AG10803 (cell line): ENCODE data around the gene RAPH1.
"Not testable (repeated sequence)": the region's sequence is repeated elsewhere in the genome, so short reads cannot be mapped to it uniquely, and the experiment has no call there.

Experiments used
- DNase-seq: peaks from one replicate; pipeline ENCODE4 v3.0.0; 2010; ENCODE audit warnings: low read depth
- H3K4me3 ChIP-seq: 2 replicates; pipeline ENCODE4 v1.5.1; 2011; ENCODE audit warnings: mild to moderate bottlenecking, low read length, control low read depth
- TF ChIP-seq, protein P1 (sequence below): conservative IDR thresholded peaks from 2 replicates; pipeline ENCODE4 v1.5.1; 2011; ENCODE audit warnings: mild to moderate bottlenecking, low read length, control low read depth, inconsistent platforms

Gene RAPH1

GRCh38 chr2:203547356-203547755, 12.3 kb upstream of the RAPH1 start:
- DNase-seq, result no peak
- no peak overlapping the region for H3K4me3 ChIP-seq
- TF ChIP-seq, protein P1, sequence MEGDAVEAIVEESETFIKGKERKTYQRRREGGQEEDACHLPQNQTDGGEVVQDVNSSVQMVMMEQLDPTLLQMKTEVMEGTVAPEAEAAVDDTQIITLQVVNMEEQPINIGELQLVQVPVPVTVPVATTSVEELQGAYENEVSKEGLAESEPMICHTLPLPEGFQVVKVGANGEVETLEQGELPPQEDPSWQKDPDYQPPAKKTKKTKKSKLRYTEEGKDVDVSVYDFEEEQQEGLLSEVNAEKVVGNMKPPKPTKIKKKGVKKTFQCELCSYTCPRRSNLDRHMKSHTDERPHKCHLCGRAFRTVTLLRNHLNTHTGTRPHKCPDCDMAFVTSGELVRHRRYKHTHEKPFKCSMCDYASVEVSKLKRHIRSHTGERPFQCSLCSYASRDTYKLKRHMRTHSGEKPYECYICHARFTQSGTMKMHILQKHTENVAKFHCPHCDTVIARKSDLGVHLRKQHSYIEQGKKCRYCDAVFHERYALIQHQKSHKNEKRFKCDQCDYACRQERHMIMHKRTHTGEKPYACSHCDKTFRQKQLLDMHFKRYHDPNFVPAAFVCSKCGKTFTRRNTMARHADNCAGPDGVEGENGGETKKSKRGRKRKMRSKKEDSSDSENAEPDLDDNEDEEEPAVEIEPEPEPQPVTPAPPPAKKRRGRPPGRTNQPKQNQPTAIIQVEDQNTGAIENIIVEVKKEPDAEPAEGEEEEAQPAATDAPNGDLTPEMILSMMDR, result no peak

DNA sequence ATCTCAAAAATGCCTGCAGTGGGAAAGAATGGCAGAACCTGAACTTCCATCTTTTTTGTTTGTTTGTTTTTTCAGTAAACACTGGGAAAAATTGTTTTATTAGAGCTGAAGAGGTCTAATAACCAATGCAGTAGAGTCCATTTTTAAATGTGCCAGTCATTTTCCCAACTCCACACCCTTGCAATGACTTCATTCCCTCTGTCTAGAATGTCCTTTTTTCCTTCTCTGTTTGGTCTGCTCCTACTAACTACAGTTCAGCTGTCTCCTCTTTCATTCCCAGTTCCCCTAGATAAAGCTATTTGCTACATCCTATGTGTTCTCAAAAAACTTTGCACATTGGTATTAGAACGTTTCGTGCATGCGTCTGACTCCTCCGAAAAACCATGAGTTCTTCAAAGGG, 9.3 kb upstream of the RAPH1 start:
- no peak for DNase-seq
- TF ChIP-seq, protein P1, result no peak
- H3K4me3 ChIP-seq, result no peak overlapping the region

DNA sequence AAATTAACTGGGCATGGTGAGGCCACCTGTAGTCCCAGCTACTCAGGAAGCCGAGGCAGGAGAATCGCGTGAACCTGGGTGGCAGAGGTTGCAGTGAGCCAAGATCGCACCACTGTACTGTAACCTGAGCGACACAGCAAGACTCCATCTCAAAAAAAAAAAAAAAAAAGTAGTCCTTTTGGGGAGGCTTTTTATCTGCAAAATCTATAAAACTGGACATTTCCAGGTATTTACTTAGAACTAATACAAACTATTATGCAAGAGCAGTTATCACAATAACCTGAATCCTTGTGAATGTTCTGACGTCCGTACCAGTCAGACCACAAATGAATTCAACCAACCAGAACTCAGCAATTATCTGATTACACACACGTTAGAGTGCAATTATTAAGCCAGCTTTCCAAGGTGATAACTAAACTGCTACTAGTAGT, 8.8 kb upstream of the RAPH1 start:
- no peak overlapping the region for H3K4me3 ChIP-seq
- DNase-seq, result no peak
- TF ChIP-seq, protein P1, result no peak

- DNase-seq, H3K4me3 ChIP-seq: not testable (repeated sequence)
These were observed 5.5 kb upstream of the RAPH1 start for GRCh38 chr2:203540598-203540997.

DNA sequence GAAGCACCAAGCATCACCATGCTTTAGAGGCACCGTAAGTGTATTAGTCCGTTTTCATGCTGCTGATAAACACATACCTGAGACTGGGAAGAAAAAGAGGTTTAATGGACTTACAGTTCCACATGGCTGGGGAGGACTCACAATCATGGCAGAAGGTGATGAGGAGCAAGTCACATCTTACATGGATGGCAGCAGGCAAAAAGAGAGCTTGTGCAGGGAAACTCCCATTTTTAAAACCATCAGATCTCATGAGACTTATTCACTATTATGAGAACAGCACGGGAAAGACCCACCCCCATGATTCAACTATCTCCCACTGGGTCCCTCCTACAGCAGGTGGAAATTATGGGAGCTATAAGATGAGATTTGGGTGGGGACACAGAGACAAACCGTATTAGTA, 3.1 kb upstream of the RAPH1 start:
- H3K4me3 ChIP-seq, DNase-seq: not testable (repeated sequence)

GRCh38 chr2:203536586-203536951, 1.5 kb upstream of the RAPH1 start:
- not testable (repeated sequence) for DNase-seq, H3K4me3 ChIP-seq

DNA sequence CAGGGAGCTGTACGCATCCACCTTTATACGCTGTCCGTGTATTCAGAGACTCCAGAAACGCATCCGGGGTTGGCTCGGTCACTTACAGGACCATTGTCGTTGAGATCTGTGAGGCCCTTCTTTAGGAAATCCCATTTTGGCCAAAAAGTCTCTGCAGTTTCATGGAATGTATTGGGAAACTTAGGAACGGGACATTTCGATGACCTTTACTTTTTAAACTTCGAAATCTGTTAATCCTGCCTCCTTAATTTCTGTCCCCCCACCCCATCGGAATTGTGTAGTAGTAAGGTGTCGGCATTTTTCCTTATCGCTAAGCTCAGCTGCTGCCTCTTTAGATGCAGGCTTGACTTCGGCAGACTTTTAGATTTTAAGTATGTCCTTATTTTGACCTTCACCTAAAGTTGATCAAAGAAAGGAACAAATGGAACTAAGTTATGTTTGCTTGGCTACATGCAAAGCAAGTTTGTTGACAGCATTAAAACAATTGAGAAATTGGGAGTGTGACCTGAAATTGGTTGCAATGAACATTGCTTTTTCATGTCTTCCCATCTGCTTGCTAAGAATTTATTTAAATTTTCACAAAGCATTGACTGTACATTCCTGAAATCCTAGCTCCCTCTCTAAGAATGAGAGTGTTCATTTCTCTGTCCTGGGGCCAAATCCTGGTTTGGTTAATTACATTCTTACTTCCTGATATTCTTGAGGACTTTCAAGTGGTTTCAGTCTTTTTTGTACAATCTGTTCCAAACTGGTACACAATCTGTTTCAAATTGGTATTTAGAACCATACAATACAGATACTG, 884 bp upstream of the RAPH1 start:
- TF ChIP-seq, protein P1, result no peak
- DNase-seq, result peak; percentile 78
- H3K4me3 ChIP-seq, result peak overlapping the region; percentile 70

- TF ChIP-seq, protein P1, result no peak
- no peak for DNase-seq
- peak overlapping the region; percentile 68 for H3K4me3 ChIP-seq
These were observed 452 bp downstream of the RAPH1 start for GRCh38 chr2:203534621-203535077.
